ENCODE results near the gene YBX2.

GRCh38 chr17:7250695-7251627 is 43.5 kb downstream of the YBX2 start:
- no peak for TF ChIP-seq CTCF (IDR thresholded peaks at IDR 0.05)
- no peak for TF ChIP-seq EP300 (IDR thresholded peaks at IDR 0.05)
